ENCODE results near the gene GLRA3. TPM values are rescaled to one million over a fixed set of nuclear protein-coding genes. Genes with fewer than 3 reads are reported as not detected.

GLRA3 gene
- not detected in 2 replicates for total RNA-seq

DNA sequence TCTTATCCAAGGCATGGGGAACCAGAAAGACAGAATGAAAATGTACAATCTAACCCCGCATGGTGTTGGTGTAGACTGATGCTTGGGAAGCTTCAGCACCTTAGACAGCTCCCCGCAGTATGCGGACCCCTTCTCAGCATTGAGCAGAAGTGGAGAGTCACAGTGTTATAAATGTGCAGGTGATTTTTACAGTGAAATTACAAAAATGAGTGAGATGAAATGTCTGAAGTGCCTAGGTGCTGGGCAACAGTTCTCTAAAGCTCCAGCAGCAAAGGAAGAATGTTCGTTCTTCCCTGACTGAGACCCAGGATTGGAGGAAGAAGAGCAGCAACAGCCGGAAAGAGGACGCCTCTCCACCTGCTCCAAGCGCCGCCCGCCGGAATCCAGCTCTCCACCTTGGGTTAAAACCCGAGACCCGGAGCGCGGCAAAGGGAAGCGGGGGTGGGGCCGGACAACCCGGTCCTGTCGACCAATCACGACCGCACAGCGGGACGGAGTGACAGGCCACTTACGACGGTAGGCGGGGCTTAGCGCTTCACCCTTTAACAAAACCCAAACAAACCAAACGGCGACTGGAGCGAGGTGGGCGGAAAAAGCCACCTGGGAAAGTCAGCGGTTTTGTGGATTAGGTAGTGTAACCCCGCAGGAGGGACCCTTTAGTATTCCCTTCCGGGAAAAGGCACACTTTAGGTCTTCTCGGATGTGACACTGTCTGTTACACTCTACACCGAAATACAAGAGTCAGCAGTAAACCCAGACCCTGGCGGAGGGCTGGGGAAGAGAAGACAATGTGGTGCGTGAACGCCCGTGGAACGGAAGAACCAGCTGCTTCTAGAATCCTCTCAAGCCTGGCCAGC, at the start of gene GLRA3:
Gene GLRA3 (minus strand): TSS at position 403 of the 857 bp plus-strand sequence. CDS start 436 bp downstream, outside the sequence.

Other genes with a start within 250 kb of the GLRA3 start
- not detected in 2 replicates for gene ADAM29, start 89.1 kb upstream of the GLRA3 start, total RNA-seq

Data from cardiac atrium fibroblast (primary cell).